GM19023 (cell line): ENCODE measurements around the gene PRDM12.

Experiments used
- ATAC-seq: cut with Tn5 transposase; IDR thresholded peaks from one replicate; pipeline ENCODE4 v1.9.1; 2021; ENCODE audit warnings: mild to moderate bottlenecking, moderate library complexity; ENCODE audit not compliant: unreplicated experiment

PRDM12 gene

GRCh38 chr9:130635721-130636647 is 28.4 kb upstream of the PRDM12 start:
- ATAC-seq: no peak

GRCh38 chr9:130636648-130637020 is 27.8 kb upstream of the PRDM12 start:
- no peak for ATAC-seq

- no peak for ATAC-seq
These were observed 25.9 kb upstream of the PRDM12 start for GRCh38 chr9:130638284-130639123.

DNA sequence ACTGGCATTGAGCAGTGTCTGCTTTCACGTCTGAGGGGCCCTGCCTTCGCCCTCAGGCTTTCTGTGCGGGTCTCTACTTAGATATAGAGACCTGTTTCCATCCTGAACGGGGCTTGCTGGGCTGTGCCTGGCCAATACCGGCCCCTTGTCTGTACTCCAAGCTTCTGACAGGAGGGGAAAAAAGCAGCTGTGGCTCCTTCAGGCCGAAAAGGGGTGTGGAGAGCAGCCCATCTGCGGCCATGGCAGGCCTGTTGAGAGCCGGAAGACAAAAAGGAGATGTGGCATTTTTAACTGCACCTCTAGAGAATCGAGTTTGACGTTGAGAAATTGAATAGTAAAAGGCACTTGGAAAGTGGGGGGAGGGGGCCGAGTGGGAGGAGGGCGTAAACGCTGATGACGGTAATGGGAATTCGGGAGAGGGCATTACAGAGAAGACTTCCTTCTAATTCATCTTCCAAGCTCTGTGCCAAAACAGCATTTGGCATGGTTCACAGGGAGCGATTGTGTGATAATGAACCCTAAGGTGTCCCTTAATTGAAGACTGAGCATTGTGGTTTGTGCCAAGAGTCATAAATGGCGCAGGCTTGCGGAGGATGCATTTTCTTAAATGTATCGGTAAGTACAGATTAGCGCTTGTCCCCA is 25.1 kb upstream of the PRDM12 start:
- ATAC-seq: no peak

DNA sequence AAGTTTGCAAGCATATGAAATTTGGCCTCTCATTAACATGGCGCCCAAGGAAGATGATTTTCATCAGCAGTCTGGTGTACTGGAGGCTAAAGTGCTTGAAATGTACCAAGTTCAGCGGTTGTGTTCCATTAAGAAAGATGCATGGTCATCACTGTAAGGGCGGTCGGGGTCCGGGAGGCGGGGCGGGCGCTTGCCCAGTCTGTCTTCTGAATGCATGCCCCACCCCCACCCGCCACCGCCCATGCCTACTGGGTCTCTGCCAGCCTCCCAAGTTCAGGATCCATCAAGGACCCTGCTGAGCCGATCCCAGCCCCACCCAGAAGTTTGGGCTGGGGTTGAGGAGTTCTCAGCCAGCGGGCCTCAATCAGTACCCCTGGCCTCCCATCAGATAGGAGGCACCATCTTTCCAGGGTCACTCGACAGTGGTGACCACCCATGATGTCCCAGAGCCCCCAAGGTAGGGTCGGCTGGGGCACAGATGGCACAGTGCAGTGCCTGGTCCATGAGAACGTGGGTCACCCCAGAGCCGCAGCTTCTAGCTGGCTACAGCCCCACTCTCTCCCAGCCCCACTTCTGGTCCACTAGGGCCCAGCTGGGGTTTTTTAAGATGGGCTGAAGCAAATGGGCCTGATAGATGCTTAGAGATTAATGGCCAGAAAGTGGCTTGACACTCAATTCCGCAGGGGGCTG is 24.4 kb upstream of the PRDM12 start:
- no peak for ATAC-seq

- no peak for ATAC-seq
These were observed 23.7 kb upstream of the PRDM12 start for GRCh38 chr9:130640681-130641080.

- no peak for ATAC-seq
These were observed 21.5 kb upstream of the PRDM12 start for GRCh38 chr9:130642926-130643325.

GRCh38 chr9:130651221-130651620 is 13.2 kb upstream of the PRDM12 start:
- ATAC-seq: no peak

GRCh38 chr9:130651752-130652151 is 12.6 kb upstream of the PRDM12 start:
- no peak for ATAC-seq

- no peak for ATAC-seq
These were observed 9.5 kb upstream of the PRDM12 start for GRCh38 chr9:130654879-130655278.

- ATAC-seq: no peak
These were observed 5.3 kb upstream of the PRDM12 start for GRCh38 chr9:130658893-130659698.

DNA sequence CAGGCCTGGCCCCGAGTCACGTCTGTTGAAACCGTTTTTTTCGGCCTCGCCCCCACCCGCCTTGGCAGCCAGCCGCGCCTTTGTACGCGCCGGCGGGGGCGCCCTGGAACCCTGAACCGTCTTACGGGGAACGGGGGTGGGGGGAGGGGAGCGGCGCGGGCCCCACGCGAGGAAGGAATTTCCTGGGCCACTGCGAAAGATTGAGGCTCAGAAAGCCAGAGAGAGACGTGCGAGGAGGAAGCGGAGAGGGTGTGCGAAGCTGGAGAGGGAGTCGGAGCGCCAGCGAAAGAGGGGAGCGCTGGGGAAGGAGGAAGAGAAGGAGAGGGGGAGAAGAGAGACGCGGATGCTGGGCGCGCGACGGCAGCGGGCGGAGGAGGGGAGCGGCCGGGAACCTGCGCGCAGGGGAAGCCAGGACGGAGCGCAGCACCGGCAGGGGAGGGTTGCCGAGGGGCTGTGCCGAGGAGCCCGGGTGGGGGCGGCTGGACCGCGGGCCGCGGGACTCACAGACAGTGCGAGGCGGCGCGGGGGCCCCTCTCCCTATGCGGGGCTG is 4.6 kb upstream of the PRDM12 start:
- ATAC-seq: no peak

DNA sequence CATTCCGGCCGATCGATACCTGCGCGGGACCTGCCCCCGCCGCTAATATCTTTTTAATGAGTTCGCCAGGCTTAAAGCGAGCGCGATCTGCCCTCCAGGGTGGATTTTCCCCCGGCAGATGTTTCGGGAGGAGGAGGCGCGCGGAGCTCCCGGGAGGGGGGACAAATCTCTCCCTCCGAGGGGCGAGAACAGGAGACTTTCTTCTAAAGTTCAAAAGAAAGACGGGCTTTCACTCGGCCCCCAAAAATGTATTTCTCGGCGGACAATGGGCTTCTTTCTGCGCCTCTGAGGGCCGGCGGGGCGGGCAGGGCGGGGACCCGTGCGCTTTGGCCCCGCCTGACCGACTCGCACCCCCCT is 4.1 kb upstream of the PRDM12 start:
- no peak for ATAC-seq

- no peak for ATAC-seq
These were observed 3.5 kb upstream of the PRDM12 start for GRCh38 chr9:130660683-130661450.

- no peak for ATAC-seq
These were observed 2.8 kb upstream of the PRDM12 start for GRCh38 chr9:130661451-130662098.

DNA sequence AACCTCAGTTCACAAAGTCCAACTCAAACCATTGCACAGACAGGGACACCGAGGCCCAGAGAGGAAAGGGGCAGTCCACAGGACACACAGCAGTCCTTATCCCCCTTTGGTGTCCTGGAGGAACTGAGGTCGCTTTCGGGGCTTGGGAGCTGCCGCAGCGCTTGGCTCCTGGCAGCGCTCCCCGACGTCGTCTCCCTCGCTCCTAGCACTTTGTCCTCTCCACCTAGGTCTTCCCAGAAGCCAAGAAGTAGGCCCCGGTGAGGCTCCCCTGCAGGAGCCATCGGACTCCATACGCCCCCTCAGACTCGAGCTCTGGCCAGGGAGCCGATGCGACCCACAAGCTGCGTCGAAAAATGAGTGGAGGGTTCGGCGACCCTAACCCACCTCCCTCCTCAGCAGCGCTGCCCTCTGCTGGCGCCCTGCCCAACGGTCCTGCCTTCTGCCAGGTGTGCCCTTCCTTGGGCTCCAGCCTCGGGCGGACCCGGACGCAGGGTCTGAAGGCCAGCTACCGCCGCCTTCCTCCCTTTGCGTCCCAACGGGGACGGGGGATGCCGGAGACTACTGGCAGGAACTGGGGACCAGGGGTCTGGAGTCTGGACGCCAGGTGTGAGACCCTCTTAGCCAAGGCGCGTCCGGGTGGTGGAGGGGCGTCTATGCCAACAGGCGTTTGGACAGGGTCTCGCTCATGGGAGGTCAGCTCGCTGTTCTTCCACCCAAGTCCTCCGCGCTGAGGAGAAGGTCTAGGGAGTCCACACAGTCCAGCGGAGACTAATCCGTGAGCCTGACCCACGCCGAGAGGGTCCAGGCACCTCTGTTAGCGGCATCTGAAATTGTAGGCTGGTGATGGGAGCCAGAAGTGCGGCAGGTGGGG is 2.1 kb upstream of the PRDM12 start:
- no peak for ATAC-seq

GRCh38 chr9:130662970-130663257 is 1.5 kb upstream of the PRDM12 start:
- ATAC-seq: no peak
